Fibroblast of villous mesenchyme (primary cell): ENCODE results near the gene SLC18A3. TPM values are rescaled to one million over a fixed set of nuclear protein-coding genes. Genes with fewer than 3 reads are reported as not detected.

ENCODE experiments used
- DNase-seq: peaks from one replicate; pipeline ENCODE4 v3.0.0-alpha.2; 2010; ENCODE audit warnings: low read depth
- H3K4me3 ChIP-seq: 2 replicates; pipeline ENCODE4 v1.5.1; 2011; ENCODE audit warnings: low read depth, mild to moderate bottlenecking, low read length
- CTCF ChIP-seq: IDR thresholded peaks from 2 replicates; pipeline ENCODE4 v1.5.1; 2012; ENCODE audit warnings: low read depth, mild to moderate bottlenecking, low read length; ENCODE audit not compliant: insufficient read depth
- total RNA-seq: library from RNA; depleted of rRNA; stranded (reverse); fragments of >200 nt; gene quantifications from 2 replicates; pipeline ENCODE4 v1.2.3, GENCODE V29; 2012

SLC18A3 gene
- total RNA-seq, 1 donor = under 0.01 TPM

- DNase-seq = no peak
- no peak for TF ChIP-seq CTCF
- H3K4me3 ChIP-seq = no peak overlapping the region
These were observed 5.1 kb downstream of the SLC18A3 start for GRCh38 chr10:49615213-49615612.

GRCh38 chr10:49615721-49616120 lies 5.6 kb downstream of the SLC18A3 start:
- TF ChIP-seq CTCF = no peak
- no peak overlapping the region for H3K4me3 ChIP-seq
- no peak for DNase-seq

- no peak for TF ChIP-seq CTCF
- H3K4me3 ChIP-seq = no peak overlapping the region
- no peak for DNase-seq
These were observed 6.5 kb downstream of the SLC18A3 start for GRCh38 chr10:49616421-49617101.

- DNase-seq = no peak
- TF ChIP-seq CTCF = no peak
- no peak overlapping the region for H3K4me3 ChIP-seq
These were observed 7.3 kb downstream of the SLC18A3 start for GRCh38 chr10:49617121-49618020.

GRCh38 chr10:49618821-49619220 lies 8.7 kb downstream of the SLC18A3 start:
- no peak for TF ChIP-seq CTCF
- no peak overlapping the region for H3K4me3 ChIP-seq
- no peak for DNase-seq

- no peak for DNase-seq
These were observed 9.5 kb downstream of the SLC18A3 start for GRCh38 chr10:49619613-49620012.

More at GRCh38 chr10:49619613-49620012, 9.5 kb downstream of the SLC18A3 start:
- no peak overlapping the region for H3K4me3 ChIP-seq
- no peak for TF ChIP-seq CTCF
